Activated CD8-positive, alpha-beta T cell treated with anti-CD3 and anti-CD28 coated beads, Interleukin-2, amount 10 ng/mL, durations not matched to agents 7 days and 5 days (primary cell): ENCODE data around the gene PRMT9. TPM values are rescaled to one million over a fixed set of nuclear protein-coding genes. Genes with fewer than 3 reads are reported as not detected.
A peak's percentile ranks its signal among the peaks of the same experiment; 100 is the strongest.

ENCODE experiments used
- ATAC-seq: fragments of 150-1000 bp; cut with Tn5 transposase; one replicate; pipeline ENCODE4 v1.10.0; 2021; ENCODE audit warnings: moderate library complexity
- CTCF ChIA-PET: fragments of 350-600 bp; sonication (Branson Sonifier 250); formaldehyde crosslinking; loops from one replicate; lab custom pipeline; 2021; ENCODE audit warnings: antibody characterized with exemption; lab: Charles Lee
- POLR2A ChIA-PET: fragments of 350-600 bp; sonication (Branson Sonifier 250); formaldehyde crosslinking; loops from one replicate; lab custom pipeline; 2021; ENCODE audit warnings: antibody characterized with exemption; lab: Charles Lee
- DNase-seq: peaks from one replicate; pipeline ENCODE4 v3.0.0-alpha.2; 2020
- H3K27ac Mint-ChIP-seq: one replicate; pipeline ENCODE4 v1.8.0; 2021; ENCODE audit warnings: mild to moderate bottlenecking, mixed read lengths
- H3K27me3 Mint-ChIP-seq: one replicate; pipeline ENCODE4 v1.8.0; 2021; ENCODE audit warnings: low read depth, mixed read lengths
- H3K36me3 Mint-ChIP-seq: one replicate; pipeline ENCODE4 v1.8.0; 2021; ENCODE audit warnings: low read depth, mixed read lengths
- H3K4me1 Mint-ChIP-seq: one replicate; pipeline ENCODE4 v1.8.0; 2021; ENCODE audit warnings: low read depth, mixed read lengths
- H3K4me3 Mint-ChIP-seq: one replicate; pipeline ENCODE4 v1.8.0; 2021; ENCODE audit warnings: mild to moderate bottlenecking, mixed read lengths
- H3K9me3 Mint-ChIP-seq: one replicate; pipeline ENCODE4 v1.8.0; 2022; ENCODE audit warnings: mixed read lengths; ENCODE audit not compliant: insufficient read depth
- total RNA-seq, 2 experiments: library from RNA; stranded (reverse); gene quantifications; one replicate each; pipeline ENCODE4 v1.2.3, GENCODE V29; 2021

PRMT9 gene
- total RNA-seq, result 10 to 100 TPM; 12.5 to 13.4 TPM

GRCh38 chr4:147683717-147684700 is at the start of gene PRMT9:
Gene PRMT9, minus strand, starts transcription at chr4:147684163. Its CDS starts 176 bp downstream, at chr4:147683987.
- peaks cover 47% of the 10 kb centered on the region for H3K4me1 Mint-ChIP-seq
- POLR2A ChIA-PET, result interaction anchor here (0.6 to 2.7 kb wide), 11 partner anchors 9 to 259 kb away, joined by 3 to 32 read pairs (median 3); partner anchors contain the start of genes ARHGAP10 and TMEM184C
- ATAC-seq (peak; percentile 98), DNase-seq (peak; percentile 92)
- H3K9me3 Mint-ChIP-seq, result no peaks in the 10 kb centered on the region
- H3K4me3 Mint-ChIP-seq, result peak within 1 kb of the TSS; percentile 87
- CTCF ChIA-PET, result interaction anchor here (0.9 to 4.3 kb wide), 6 partner anchors 10 to 182 kb away, joined by 4 to 43 read pairs (median 6); partner anchors contain the start of genes ARHGAP10 and TMEM184C
- H3K27ac Mint-ChIP-seq, result peak within 1 kb of the TSS; percentile 95
- H3K36me3 Mint-ChIP-seq, result peaks cover 24% of the 10 kb centered on the region
- H3K27me3 Mint-ChIP-seq, result peaks cover 2% of the 10 kb centered on the region

- ATAC-seq (peak; percentile 45), DNase-seq (no peak)
- Mint-ChIP-seq H3K4me3 (peak overlapping the region; percentile 86), H3K36me3 (peaks cover 2% of the 10 kb centered on the region), H3K27ac (peak overlapping the region; percentile 66), H3K4me1 (peaks cover 31% of the 10 kb centered on the region), H3K27me3 (peaks cover 40% of the 10 kb centered on the region), H3K9me3 (no peaks in the 10 kb centered on the region)
- ChIA-PET POLR2A (interaction anchor here (0.6 to 2.9 kb wide), 7 partner anchors 35 to 116 kb away, joined by 3 to 16 read pairs (median 4); partner anchors contain the start of genes PRMT9 and TMEM184C), CTCF (interaction anchor here (0.7 to 4.3 kb wide), 14 partner anchors 12 to 144 kb away, joined by 3 to 49 read pairs (median 5); partner anchors contain the start of genes PRMT9 and TMEM184C)
Measured at GRCh38 chr4:147732518-147733235, 48.7 kb upstream of the PRMT9 start.

- POLR2A ChIA-PET, result interaction anchor here (0.6 to 2.9 kb wide), 9 partner anchors 36 to 135 kb away, joined by 3 to 16 read pairs (median 3); partner anchors contain the start of genes PRMT9 and TMEM184C
- peaks cover 44% of the 10 kb centered on the region for H3K27me3 Mint-ChIP-seq
- DNase-seq (peak; percentile 62), ATAC-seq (peak; percentile 83)
- peaks cover 31% of the 10 kb centered on the region for H3K4me1 Mint-ChIP-seq
- peaks cover 2% of the 10 kb centered on the region for H3K36me3 Mint-ChIP-seq
- H3K4me3 Mint-ChIP-seq, result peak within 1 kb of the TSS; percentile 86
- no peaks in the 10 kb centered on the region for H3K9me3 Mint-ChIP-seq
- H3K27ac Mint-ChIP-seq, result peak within 1 kb of the TSS; percentile 81
- CTCF ChIA-PET, result interaction anchor here (0.8 to 4.3 kb wide), 17 partner anchors 9 to 143 kb away, joined by 3 to 49 read pairs (median 5); partner anchors contain the start of genes PRMT9 and TMEM184C
Measured at GRCh38 chr4:147731580-147732517, 47.9 kb upstream of the PRMT9 start, which contains the start of gene ARHGAP10. Gene ARHGAP10, plus strand, starts transcription at chr4:147732088. Its CDS starts 214 bp downstream, at chr4:147732302.

- ChIA-PET POLR2A (interaction anchor here (1.3 to 2.9 kb wide), 2 partner anchors 62 to 71 kb away, joined by 3 to 12 read pairs; no protein-coding TSS in a partner anchor), CTCF (interaction anchor here (0.8 to 4.9 kb wide), 3 partner anchors 51 to 136 kb away, joined by 3 to 35 read pairs (median 3); no protein-coding TSS in a partner anchor)
- Mint-ChIP-seq H3K36me3 (peaks cover 2% of the 10 kb centered on the region), H3K27me3 (peaks cover 41% of the 10 kb centered on the region), H3K27ac (no peak overlapping the region), H3K4me3 (no peak overlapping the region), H3K9me3 (no peaks in the 10 kb centered on the region), H3K4me1 (peaks cover 28% of the 10 kb centered on the region)
- no peak for DNase-seq
- ATAC-seq, result no peak
Measured at GRCh38 chr4:147730333-147730732, 46.4 kb upstream of the PRMT9 start.

GRCh38 chr4:147727476-147728028 is 43.6 kb upstream of the PRMT9 start:
- ATAC-seq, result no peak
- no peak overlapping the region for H3K27ac Mint-ChIP-seq
- no peak overlapping the region for H3K4me3 Mint-ChIP-seq
- CTCF ChIA-PET, result interaction anchor here (4.9 kb wide), 1 partner anchor 139 kb away, joined by 35 read pairs; no protein-coding TSS in a partner anchor
- peaks cover 31% of the 10 kb centered on the region for H3K27me3 Mint-ChIP-seq
- POLR2A ChIA-PET, result no interaction called here
- H3K4me1 Mint-ChIP-seq, result peaks cover 8% of the 10 kb centered on the region
- H3K9me3 Mint-ChIP-seq, result no peaks in the 10 kb centered on the region
- no peaks in the 10 kb centered on the region for H3K36me3 Mint-ChIP-seq
- no peak for DNase-seq

GRCh38 chr4:147725673-147726072 is 41.7 kb upstream of the PRMT9 start:
- Mint-ChIP-seq H3K4me1 (no peaks in the 10 kb centered on the region), H3K9me3 (no peaks in the 10 kb centered on the region), H3K27me3 (peaks cover 31% of the 10 kb centered on the region), H3K27ac (no peak overlapping the region), H3K4me3 (no peak overlapping the region), H3K36me3 (no peaks in the 10 kb centered on the region)
- CTCF ChIA-PET, result interaction anchor here (1.3 to 4.9 kb wide), 2 partner anchors 17 to 141 kb away, joined by 3 to 35 read pairs; no protein-coding TSS in a partner anchor
- DNase-seq, result no peak
- POLR2A ChIA-PET, result no interaction called here
- no peak for ATAC-seq

GRCh38 chr4:147724468-147725201 is 40.7 kb upstream of the PRMT9 start:
- CTCF ChIA-PET, result interaction anchor here (1.3 to 1.4 kb wide), 2 partner anchors 16 to 142 kb away, joined by 3 to 10 read pairs; no protein-coding TSS in a partner anchor
- Mint-ChIP-seq H3K4me1 (no peaks in the 10 kb centered on the region), H3K9me3 (no peaks in the 10 kb centered on the region), H3K27me3 (peaks cover 28% of the 10 kb centered on the region), H3K27ac (no peak overlapping the region), H3K36me3 (no peaks in the 10 kb centered on the region), H3K4me3 (no peak overlapping the region)
- ATAC-seq (no peak), DNase-seq (peak; percentile 14)
- POLR2A ChIA-PET, result no interaction called here

GRCh38 chr4:147723326-147723725 is 39.4 kb upstream of the PRMT9 start:
- POLR2A ChIA-PET, result no interaction called here
- Mint-ChIP-seq H3K27me3 (peaks cover 22% of the 10 kb centered on the region), H3K9me3 (no peaks in the 10 kb centered on the region), H3K36me3 (no peaks in the 10 kb centered on the region), H3K4me1 (no peaks in the 10 kb centered on the region), H3K4me3 (no peak overlapping the region), H3K27ac (no peak overlapping the region)
- CTCF ChIA-PET, result interaction anchor here (1.2 to 1.4 kb wide), 2 partner anchors 15 to 143 kb away, joined by 5 read pairs; no protein-coding TSS in a partner anchor
- no peak for DNase-seq
- no peak for ATAC-seq

GRCh38 chr4:147717878-147718277 is 33.9 kb upstream of the PRMT9 start:
- ATAC-seq (no peak), DNase-seq (no peak)
- Mint-ChIP-seq H3K4me3 (no peak overlapping the region), H3K4me1 (no peaks in the 10 kb centered on the region), H3K36me3 (no peaks in the 10 kb centered on the region), H3K9me3 (no peaks in the 10 kb centered on the region), H3K27ac (no peak overlapping the region), H3K27me3 (peaks cover 19% of the 10 kb centered on the region)
- ChIA-PET CTCF (interaction anchor here (1.2 to 1.9 kb wide), 2 partner anchors 10 to 149 kb away, joined by 3 to 17 read pairs; no protein-coding TSS in a partner anchor), POLR2A (no interaction called here)
